Epithelial cell of proximal tubule (primary cell): ENCODE results near the gene PACSIN3. TPM values are rescaled to one million over a fixed set of nuclear protein-coding genes. Genes with fewer than 3 reads are reported as not detected.

Source experiments
- DNase-seq: peaks from one replicate; pipeline ENCODE4 v3.0.0-alpha.2; 2011; ENCODE audit warnings: low read depth
- H3K4me3 ChIP-seq: 2 replicates; pipeline ENCODE4 v1.5.1; 2011; ENCODE audit warnings: low read depth, mild to moderate bottlenecking, low read length
- CTCF ChIP-seq: conservative IDR thresholded peaks from 2 replicates; pipeline ENCODE4 v1.5.1; 2012; ENCODE audit warnings: low read depth, mild to moderate bottlenecking, low read length
- total RNA-seq: library from RNA; depleted of rRNA; stranded (reverse); fragments of >200 nt; gene quantifications from 2 replicates; pipeline ENCODE4 v1.2.3, GENCODE V29; 2015

Gene PACSIN3
- total RNA-seq, 1 donor from 2014 or later, result 74.4 TPM

DNA sequence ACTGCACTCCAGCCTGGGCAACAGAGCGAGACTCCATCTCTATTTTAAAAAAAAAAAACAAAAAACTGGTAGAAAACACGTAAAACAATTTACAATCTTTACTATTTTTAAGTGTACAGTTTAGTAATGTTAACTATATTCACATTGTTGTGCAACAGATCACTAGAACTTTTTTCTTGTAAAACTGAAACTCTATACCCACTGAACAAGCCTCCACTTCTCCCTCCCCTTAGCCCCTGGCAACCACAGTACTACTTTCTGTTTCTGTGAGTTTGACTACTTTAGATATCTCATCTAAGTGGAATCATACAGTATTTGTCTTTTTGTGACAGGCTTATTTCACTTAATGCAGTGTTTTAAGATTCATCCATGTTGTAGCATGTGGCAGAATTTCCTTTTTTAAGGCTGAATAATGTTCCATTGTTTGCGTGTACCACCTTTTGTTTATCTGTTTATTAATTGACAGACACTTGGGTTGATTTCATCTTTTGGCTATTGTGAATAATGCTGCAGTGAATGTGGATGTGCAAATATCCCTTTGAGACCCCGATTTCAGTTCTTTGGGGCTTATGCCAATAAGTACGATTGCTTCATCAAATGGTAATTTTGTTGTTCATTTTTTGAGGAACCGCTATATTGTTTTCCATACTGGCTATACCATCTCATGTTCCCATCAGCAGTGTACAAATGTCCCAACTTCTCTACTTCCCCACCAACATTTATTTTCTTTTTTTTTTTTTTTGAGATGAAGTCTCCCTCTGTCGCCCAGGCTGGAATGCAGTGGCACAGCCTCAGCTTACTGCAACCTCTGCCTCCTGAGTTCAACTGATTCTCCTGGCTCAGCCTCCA lies 39.5 kb upstream of the PACSIN3 start:
- DNase-seq, result no peak
- H3K4me3 ChIP-seq, result no peak overlapping the region
- no peak for TF ChIP-seq CTCF

DNA sequence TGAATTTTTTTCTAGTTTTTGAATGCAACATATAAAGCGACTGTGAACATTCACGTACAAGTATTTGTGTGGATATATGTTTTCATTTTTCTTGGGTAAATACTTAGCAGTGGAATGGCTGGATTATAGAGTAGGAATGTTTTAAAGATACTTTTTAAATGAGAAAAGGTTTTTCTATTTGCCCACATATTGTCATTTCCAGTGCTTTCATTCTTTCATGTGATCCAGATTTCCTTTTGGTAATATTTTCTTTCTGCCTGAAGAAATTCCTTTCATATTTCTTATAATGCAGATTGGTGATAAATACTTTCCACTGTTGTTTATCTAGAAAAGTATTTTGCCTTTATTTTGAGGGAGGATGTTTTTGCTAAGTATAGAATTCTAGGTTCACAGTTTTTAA lies 36.5 kb upstream of the PACSIN3 start:
- no peak for TF ChIP-seq CTCF
- H3K4me3 ChIP-seq, result no peak overlapping the region
- DNase-seq, result no peak

GRCh38 chr11:47220401-47220821 lies 34.2 kb upstream of the PACSIN3 start:
- no peak for TF ChIP-seq CTCF
- no peak overlapping the region for H3K4me3 ChIP-seq
- DNase-seq, result no peak

- no peak for DNase-seq
- H3K4me3 ChIP-seq, result peak overlapping the region; percentile 62
- peak; percentile 9 for TF ChIP-seq CTCF
Measured at GRCh38 chr11:47216121-47216798, 30.0 kb upstream of the PACSIN3 start.

DNA sequence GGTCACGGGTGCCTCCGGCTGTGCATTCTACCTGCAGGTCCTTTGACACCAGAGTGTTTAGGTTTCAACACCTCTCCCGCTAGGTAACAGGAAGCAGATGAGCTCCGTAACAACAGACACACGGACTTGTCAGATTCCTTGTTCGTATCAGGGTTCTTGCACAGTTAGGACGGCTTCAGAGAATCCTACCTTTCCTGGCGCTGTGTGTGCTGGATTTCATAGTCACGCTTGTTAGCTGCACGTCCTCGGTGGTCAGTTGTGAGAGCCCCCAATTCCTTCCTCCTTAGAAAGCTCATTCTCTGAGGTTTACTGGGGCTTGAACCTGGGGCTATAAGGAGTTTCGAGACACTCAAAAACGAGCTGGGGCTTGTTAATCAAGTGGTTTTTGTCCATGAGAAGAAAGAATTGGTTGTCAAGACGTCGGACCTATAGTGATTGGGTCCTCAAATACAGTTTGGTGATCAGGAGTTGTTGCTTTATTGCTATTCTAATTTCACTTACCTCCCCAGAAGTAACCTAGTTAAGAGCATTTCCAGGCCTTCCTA lies 29.2 kb upstream of the PACSIN3 start:
- H3K4me3 ChIP-seq, result peak overlapping the region; percentile 62
- no peak for TF ChIP-seq CTCF
- no peak for DNase-seq

DNA sequence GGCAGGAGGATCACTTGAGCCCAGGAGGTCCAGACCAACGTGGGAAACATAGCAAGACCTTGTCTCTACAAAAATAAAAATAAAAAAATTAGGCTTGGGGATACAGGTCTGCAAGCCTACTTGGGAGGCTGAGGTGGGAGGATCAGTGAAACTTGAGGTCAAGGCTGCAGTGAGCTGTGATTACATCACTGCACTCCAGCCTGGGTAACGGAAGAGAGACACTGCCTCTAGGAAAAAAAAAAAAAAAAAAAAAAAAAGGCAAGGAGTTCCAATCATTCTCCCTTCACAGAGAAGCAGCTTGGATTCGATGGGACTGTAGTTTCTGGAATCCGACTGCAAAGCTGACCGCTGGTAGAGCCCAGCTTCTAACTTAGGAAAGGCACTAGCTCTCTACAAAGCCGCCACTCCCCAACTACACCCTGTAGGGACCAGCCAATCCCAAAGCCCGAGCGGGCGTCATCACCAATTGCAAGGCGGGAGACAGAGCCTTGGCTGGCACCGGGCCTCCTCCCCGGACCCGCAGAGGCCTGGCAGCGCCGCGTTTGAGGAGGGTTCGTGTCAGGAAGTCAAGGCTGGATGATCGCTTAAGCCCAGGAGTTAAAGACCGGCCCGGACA lies 27.8 kb upstream of the PACSIN3 start:
- peak overlapping the region; percentile 62 for H3K4me3 ChIP-seq
- no peak for DNase-seq
- TF ChIP-seq CTCF, result no peak
